ENCODE data around the gene INMT.

Gene INMT

GRCh38 chr7:30708983-30709382 lies 43.0 kb upstream of the INMT start:
- peaks cover 32% of the 10 kb centered on the region; the same call in 1 of the 2 replicates for H3K27me3 ChIP-seq (ENCODE audit: insufficient read depth, low read length)
- no peaks in the 10 kb centered on the region for H3K79me2 ChIP-seq (ENCODE audit: insufficient read depth, low read length)
- no peaks in the 10 kb centered on the region for H4K20me1 ChIP-seq (ENCODE audit: insufficient read depth, low read length)

GRCh38 chr7:30709549-30709948 lies 42.4 kb upstream of the INMT start:
- Histone ChIP-seq H3K4me2 (ENCODE audit: low read length) (no peak overlapping the region), H3K9me3 (ENCODE audit: low read length) (no peaks in the 10 kb centered on the region), H3K9ac (ENCODE audit: low read length) (no peak overlapping the region), H3K79me2 (ENCODE audit: insufficient read depth, low read length) (no peaks in the 10 kb centered on the region), H4K20me1 (ENCODE audit: insufficient read depth, low read length) (no peaks in the 10 kb centered on the region), H2AFZ (ENCODE audit: low read length) (no peak overlapping the region), H3K27ac (ENCODE audit: low read depth, low read length, poor library complexity, severe bottlenecking) (no peak overlapping the region), H3K4me1 (ENCODE audit: insufficient read depth, low read length, severe bottlenecking) (no peaks in the 10 kb centered on the region), H3F3A (ENCODE audit: insufficient read depth, low read length) (no peaks in the 10 kb centered on the region), H3K27me3 (ENCODE audit: insufficient read depth, low read length) (peaks cover 28% of the 10 kb centered on the region; the same call in 1 of the 2 replicates), H3K4me3 (ENCODE audit: low read depth, low read length, poor library complexity, severe bottlenecking) (no peak overlapping the region), H3K36me3 (ENCODE audit: insufficient read depth, low read length) (no peaks in the 10 kb centered on the region), H3K9me2 (ENCODE audit: low read depth, low read length) (no peaks in the 10 kb centered on the region)
- TF ChIP-seq CTCF (IDR thresholded peaks at IDR 0.05; ENCODE audit: low read length): no peak
- no peak for TF ChIP-seq EZH2 (IDR thresholded peaks at IDR 0.05; ENCODE audit: borderline replicate concordance, low read length)

More at GRCh38 chr7:30708983-30709382, 43.0 kb upstream of the INMT start:
- no peak overlapping the region for H3K4me3 ChIP-seq (ENCODE audit: low read depth, low read length, poor library complexity, severe bottlenecking)
- H3K4me2 ChIP-seq (ENCODE audit: low read length): no peak overlapping the region
- TF ChIP-seq CTCF (IDR thresholded peaks at IDR 0.05; ENCODE audit: low read length): no peak
- no peak for TF ChIP-seq EZH2 (IDR thresholded peaks at IDR 0.05; ENCODE audit: borderline replicate concordance, low read length)
- no peaks in the 10 kb centered on the region for H3F3A ChIP-seq (ENCODE audit: insufficient read depth, low read length)
- no peaks in the 10 kb centered on the region for H3K9me3 ChIP-seq (ENCODE audit: low read length)
- H3K9ac ChIP-seq (ENCODE audit: low read length): no peak overlapping the region
- H3K9me2 ChIP-seq (ENCODE audit: low read depth, low read length): no peaks in the 10 kb centered on the region
- no peaks in the 10 kb centered on the region for H3K36me3 ChIP-seq (ENCODE audit: insufficient read depth, low read length)
- no peaks in the 10 kb centered on the region for H3K4me1 ChIP-seq (ENCODE audit: insufficient read depth, low read length, severe bottlenecking)
- H3K27ac ChIP-seq (ENCODE audit: low read depth, low read length, poor library complexity, severe bottlenecking): no peak overlapping the region
- no peak overlapping the region for H2AFZ ChIP-seq (ENCODE audit: low read length)

- Histone ChIP-seq H3K9ac (ENCODE audit: low read length) (no peak overlapping the region), H3K4me2 (ENCODE audit: low read length) (no peak overlapping the region)
These were observed 41.3 kb upstream of the INMT start for GRCh38 chr7:30710669-30711068.

More at GRCh38 chr7:30710669-30711068, 41.3 kb upstream of the INMT start:
- no peak overlapping the region for H2AFZ ChIP-seq (ENCODE audit: low read length)
- H3K36me3 ChIP-seq (ENCODE audit: insufficient read depth, low read length): no peaks in the 10 kb centered on the region
- H3K4me3 ChIP-seq (ENCODE audit: low read depth, low read length, poor library complexity, severe bottlenecking): no peak overlapping the region
- H3K9me3 ChIP-seq (ENCODE audit: low read length): no peaks in the 10 kb centered on the region
- H4K20me1 ChIP-seq (ENCODE audit: insufficient read depth, low read length): no peaks in the 10 kb centered on the region
- no peak overlapping the region for H3K27ac ChIP-seq (ENCODE audit: low read depth, low read length, poor library complexity, severe bottlenecking)
- H3K4me1 ChIP-seq (ENCODE audit: insufficient read depth, low read length, severe bottlenecking): no peaks in the 10 kb centered on the region
- H3K79me2 ChIP-seq (ENCODE audit: insufficient read depth, low read length): no peaks in the 10 kb centered on the region
- TF ChIP-seq CTCF (IDR thresholded peaks at IDR 0.05; ENCODE audit: low read length): no peak
- no peak for TF ChIP-seq EZH2 (IDR thresholded peaks at IDR 0.05; ENCODE audit: borderline replicate concordance, low read length)
- no peaks in the 10 kb centered on the region for H3F3A ChIP-seq (ENCODE audit: insufficient read depth, low read length)
- H3K27me3 ChIP-seq (ENCODE audit: insufficient read depth, low read length): peaks cover 23% of the 10 kb centered on the region; the same call in 1 of the 2 replicates
- H3K9me2 ChIP-seq (ENCODE audit: low read depth, low read length): no peaks in the 10 kb centered on the region

Measured in OCI-LY1 (cell line).